AG09309 (cell line): ENCODE data around the gene PAGE1.

Experiments used
- DNase-seq: peaks from one replicate; pipeline ENCODE4 v3.0.0-alpha.2; 2010; ENCODE audit warnings: low read depth
- H3K4me3 ChIP-seq: 2 replicates; pipeline ENCODE4 v1.5.1; 2011; ENCODE audit warnings: mild to moderate bottlenecking, low read depth, low read length, moderate library complexity; ENCODE audit not compliant: control insufficient read depth
- CTCF ChIP-seq: IDR thresholded peaks from 2 replicates; pipeline ENCODE4 v1.5.1; 2011; ENCODE audit warnings: mild to moderate bottlenecking, low read depth, low read length, inconsistent platforms; ENCODE audit not compliant: insufficient read depth, control insufficient read depth; ENCODE audit errors: missing control alignments

PAGE1 gene

GRCh38 chrX:49673394-49673793, 22.4 kb downstream of the PAGE1 start:
- no peak overlapping the region for H3K4me3 ChIP-seq
- TF ChIP-seq CTCF: no peak
- DNase-seq: no peak

- DNase-seq: no peak
These were observed 31.0 kb downstream of the PAGE1 start for GRCh38 chrX:49664824-49665223.

GRCh38 chrX:49661881-49662280, 33.9 kb downstream of the PAGE1 start:
- H3K4me3 ChIP-seq: no peak overlapping the region
- no peak for DNase-seq
- no peak for TF ChIP-seq CTCF

More at GRCh38 chrX:49664824-49665223, 31.0 kb downstream of the PAGE1 start:
- H3K4me3 ChIP-seq: no peak overlapping the region
- TF ChIP-seq CTCF: no peak

- no peak for TF ChIP-seq CTCF
- H3K4me3 ChIP-seq: no peak overlapping the region
- DNase-seq: no peak
These were observed 36.0 kb downstream of the PAGE1 start for GRCh38 chrX:49659771-49660170.

- H3K4me3 ChIP-seq: no peak overlapping the region
- no peak for TF ChIP-seq CTCF
- no peak for DNase-seq
These were observed 39.3 kb downstream of the PAGE1 start for GRCh38 chrX:49656533-49656932.

GRCh38 chrX:49644991-49645637, 50.7 kb downstream of the PAGE1 start:
- no peak overlapping the region for H3K4me3 ChIP-seq
- DNase-seq: no peak
- TF ChIP-seq CTCF: no peak
